SW480 (cell line): ENCODE results near the gene NEO1.

Source experiments
- DNase-seq: peaks from one replicate; pipeline ENCODE4 v3.0.0-alpha.2; 2016; ENCODE audit warnings: low spot score

The NEO1 gene

GRCh38 chr15:73308305-73308704 lies 256.0 kb downstream of the NEO1 start:
- no peak for DNase-seq

DNA sequence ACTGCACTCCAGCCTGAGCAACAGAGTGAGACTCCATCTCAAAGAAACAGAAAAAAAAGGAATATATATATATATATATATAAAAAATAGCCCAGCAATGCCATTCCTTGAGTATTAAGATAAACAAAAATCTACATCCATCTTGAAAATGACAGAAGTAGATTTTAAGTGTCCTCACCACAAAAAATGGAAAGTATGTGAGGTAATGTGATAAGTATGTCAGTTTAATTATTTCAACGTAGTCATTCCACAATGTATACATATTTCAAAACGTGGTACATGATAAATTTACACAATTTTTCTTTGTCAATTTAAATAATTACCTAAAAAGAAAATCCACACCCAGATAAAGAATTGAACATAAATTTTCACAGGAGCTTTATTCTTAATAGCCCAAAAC lies 261.6 kb downstream of the NEO1 start:
- no peak for DNase-seq

- DNase-seq = no peak
Measured at GRCh38 chr15:73317651-73318462, 265.6 kb downstream of the NEO1 start.

DNA sequence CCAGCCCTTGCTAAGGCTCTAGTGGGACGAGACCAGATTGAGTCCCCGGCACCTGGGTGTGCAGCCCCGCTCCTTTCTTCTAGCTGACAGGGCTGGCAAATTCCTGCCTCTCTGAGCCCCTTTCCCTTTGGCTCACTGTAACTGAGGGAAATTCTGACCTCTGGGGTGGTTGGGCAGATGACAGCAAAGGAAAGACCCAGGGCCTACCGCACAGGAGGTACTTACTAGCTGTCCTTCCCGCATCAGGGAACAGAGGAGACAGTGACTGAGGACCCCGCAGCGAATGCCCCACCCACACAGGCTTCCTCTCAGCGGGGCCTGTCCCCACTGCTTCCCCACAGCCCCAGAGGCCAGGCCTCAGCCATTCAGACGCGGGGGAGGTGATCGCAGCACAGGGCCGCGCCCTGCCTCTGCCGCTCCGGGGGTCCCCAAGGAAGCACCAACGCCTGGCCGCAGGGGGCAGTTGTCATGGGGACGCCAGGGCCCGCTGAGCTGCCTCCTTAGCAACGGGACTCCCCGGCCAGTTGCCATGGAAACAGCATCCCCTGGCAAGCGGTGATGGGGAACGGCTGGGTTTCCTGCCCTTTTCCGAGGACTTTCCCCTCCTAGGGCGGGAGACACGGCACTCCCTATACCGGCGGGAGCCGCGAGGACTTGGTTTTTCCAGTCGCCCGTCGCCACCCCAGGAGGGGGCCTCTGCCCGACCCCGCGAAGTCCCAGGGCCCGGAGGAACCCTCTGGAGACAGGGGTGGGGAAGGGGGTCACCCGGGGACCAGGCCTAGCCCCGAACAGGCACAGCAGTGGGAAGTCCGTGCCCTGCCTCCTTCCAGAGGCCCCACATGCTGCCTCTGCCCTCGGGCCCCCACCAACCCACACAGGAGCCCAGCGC lies 266.4 kb downstream of the NEO1 start:
- no peak for DNase-seq

GRCh38 chr15:73319460-73320245 lies 267.4 kb downstream of the NEO1 start:
- no peak for DNase-seq

DNA sequence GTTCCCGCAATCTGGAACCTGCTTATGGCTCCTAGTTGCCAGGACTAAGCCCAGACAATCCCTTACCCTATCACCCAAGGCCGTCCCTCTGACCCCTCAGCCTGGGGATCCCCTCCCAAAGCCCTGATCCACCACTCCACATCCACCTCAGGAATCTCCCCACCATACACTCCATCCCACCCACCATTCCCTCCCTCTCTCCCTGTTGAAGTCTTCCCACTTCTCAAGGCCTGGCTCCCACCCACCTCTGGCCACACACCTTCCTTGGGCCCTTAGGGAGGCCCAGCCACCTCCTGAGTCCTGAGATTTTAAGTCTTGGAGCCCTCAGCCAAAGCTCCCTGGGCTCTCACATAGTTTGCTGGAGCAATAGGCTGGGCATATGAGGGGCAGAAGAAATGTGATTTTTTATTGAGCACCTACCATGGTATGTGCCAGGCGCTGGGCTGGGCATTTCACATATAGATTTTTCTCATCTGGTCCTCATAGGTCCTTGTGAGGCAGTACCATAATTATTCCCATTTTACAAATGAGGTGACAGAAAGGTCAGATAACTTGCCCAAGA lies 268.4 kb downstream of the NEO1 start:
- DNase-seq = no peak

- no peak for DNase-seq
Measured at GRCh38 chr15:73321496-73322450, 269.5 kb downstream of the NEO1 start.

DNA sequence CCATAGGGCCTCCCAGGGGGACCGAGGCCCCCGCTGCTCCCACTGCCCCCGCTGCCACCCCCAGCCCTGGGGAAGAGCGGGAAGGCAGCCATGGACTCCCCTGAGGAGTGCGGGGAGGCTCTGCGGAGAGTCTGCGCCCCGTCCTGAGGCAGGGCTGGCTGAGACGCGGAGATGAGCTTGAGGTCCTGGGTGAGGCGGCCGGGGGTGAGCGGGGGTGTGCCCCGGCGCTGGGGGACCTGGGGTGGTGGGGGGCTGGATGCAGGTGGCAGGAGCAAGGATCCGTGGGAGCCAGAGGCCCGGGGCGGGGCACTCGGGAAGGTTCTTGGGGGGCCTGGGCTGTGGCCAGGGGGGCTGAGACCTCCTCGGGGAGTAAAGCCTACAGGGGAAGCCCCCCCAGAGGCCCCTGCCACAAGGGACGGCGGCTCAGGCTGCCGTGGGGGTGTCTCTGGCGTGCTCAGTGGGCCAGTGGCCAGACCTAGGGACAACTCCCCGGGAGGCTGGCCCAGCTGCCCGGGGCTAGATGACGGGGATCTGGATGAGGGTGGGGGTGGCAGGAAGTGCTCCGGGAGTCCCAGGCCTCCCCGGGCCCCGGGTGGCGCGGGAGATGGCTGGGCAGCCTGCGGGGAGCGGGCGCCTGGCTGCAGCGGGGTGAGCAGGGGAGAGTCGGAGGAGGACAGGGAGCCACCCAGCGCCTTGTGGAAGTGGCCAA lies 270.6 kb downstream of the NEO1 start:
- DNase-seq = no peak

DNA sequence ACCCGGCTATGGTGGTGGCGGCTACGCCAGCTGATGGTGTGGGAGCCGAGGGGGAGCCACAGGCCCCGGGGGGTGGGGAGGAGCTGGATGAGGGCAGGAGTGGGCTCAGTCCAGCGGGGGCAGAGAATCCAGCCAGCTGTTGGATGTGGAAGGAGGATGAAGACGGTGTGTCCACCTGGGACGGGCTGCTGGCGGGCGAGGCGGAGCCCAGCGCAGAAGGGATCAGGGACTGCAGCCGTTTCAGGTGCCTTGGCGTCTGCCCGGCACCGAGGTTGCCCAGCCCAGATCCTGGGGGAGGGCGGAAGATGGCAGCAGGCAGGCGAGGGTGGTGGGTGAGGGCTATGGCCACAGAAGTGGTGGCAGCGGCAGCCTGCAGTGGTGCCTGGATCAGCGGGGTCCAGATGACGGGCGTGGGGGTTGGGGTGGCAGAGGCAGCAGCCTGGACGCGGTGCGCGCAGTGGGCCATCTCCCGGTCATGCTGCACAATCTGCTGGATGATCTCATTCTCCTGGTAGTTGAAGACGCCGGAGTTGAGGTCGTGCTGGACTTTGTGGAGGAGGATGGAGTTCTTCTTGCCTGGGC lies 271.2 kb downstream of the NEO1 start:
- DNase-seq = no peak

DNA sequence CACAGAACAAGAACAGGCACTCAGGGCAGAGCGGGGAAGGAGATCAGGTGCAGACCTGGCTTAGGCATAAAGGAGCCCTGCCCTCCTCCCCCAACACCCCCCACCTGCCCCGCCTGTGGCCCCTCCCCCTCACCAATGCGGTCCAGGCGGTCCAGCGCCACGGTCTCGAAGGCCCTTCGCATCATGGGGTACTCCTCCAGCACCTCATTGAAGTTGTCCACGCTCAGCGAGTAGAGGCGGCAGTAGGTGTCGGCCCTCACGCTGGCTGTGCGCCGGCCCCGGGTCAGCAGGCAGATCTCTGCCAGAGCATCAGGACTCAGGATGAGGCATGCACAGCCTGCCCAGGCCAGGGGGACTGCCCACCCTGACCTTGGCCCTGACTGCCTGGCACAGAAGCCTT lies 271.7 kb downstream of the NEO1 start:
- no peak for DNase-seq

DNA sequence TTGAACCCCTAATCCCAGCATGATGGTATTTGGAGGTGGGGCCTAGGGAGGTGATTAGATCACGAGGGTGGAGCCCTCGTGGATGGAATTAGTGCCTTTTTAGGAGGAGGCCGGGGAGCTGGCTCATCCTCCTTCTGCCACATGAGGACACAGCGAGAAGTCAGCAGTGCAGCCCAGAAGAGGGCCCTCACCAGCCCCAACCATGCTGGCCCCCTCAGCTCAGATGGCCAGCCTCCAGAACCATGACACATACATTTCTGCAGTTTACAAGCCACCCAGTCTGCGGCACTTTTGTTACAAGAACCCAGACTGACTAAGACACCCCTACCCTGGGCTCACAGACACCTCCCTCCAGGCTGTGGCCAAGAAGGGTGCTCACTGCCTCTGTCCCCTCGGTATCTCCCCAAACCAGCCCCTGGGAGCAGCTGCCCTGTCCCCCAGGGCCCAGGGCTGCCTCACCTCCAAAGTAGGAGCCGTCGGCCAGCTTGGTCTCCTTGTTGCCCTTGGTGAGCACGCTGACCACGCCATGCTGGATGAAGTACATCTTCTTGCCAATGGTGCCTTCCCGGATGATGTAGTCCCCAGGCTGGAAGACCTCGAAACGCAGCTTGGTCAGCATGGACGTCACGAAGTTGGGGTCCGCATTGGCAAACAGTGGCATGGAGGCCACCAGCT lies 272.4 kb downstream of the NEO1 start:
- no peak for DNase-seq

- no peak for DNase-seq
Measured at GRCh38 chr15:73325191-73325861, 273.1 kb downstream of the NEO1 start.

GRCh38 chr15:73326157-73326556 lies 273.9 kb downstream of the NEO1 start:
- no peak for DNase-seq

DNA sequence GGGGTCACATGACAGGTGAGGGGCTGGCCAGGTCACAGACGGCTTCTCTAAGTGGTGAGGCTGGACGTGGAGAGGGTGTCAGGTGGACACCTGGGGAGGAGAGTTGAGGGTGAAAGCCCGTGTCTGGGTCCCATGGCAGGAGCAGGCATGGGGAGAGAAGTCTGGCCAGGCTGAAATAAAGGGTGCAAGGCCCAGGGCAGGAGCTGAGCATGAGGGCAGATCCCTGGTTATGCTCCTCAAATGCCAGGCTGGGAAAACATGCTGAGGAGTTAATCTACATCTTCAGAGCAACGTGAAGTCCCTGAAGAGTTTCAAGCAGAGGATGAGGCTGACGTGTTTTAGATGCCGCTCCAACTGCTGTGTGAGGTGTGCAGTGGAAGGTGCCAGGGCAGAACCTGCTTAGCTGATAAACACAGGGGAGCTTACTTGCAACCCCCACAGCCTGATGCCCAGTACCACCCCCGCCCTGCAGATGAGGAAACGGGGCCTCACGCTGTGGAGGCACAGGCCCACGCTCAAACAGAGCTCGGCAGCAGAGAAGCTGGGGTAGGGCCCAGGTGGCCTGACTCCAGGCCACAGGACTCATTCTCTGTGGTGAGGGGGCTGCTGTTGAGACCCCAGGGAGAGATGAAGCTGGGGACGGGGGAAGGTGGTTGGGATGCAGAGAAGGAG lies 276.0 kb downstream of the NEO1 start:
- DNase-seq = no peak

DNA sequence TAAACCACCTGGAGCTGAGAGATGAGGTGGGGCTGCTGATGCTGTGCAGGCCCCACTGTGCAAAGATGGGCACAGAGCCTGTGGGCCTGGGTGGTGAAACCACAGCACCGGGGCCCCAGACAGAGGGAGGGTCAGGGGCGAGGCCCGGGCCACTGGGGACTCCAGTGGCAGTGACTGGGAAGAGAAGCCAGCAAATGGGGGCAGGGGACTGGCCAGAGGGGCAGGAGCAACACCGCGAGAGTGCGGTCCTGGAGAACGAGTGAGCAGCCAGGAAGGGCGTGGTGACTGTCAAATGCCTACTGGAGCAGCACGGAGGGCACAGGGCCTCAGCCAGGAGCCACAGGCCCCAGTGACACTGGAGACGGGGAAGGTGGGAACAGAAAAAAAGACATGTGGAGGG lies 276.7 kb downstream of the NEO1 start:
- DNase-seq = peak; percentile 12

- no peak for DNase-seq
Measured at GRCh38 chr15:73329501-73330200, 277.4 kb downstream of the NEO1 start.

- no peak for DNase-seq
Measured at GRCh38 chr15:73330206-73331051, 278.2 kb downstream of the NEO1 start.
